HepG2 (cell line): ENCODE measurements around the gene NCR1. TPM values are rescaled to one million over a fixed set of nuclear protein-coding genes. Genes with fewer than 3 reads are reported as not detected.
"Not testable (repeated sequence)": the region's sequence is repeated elsewhere in the genome, so short reads cannot be mapped to it uniquely, and the experiment has no call there.

Source experiments
- ATAC-seq: fragments of 200-7000 bp; cut with Tn5 transposase; 3 replicates; pipeline ENCODE4 v1.9.1; 2020; ENCODE audit warnings: mild to moderate bottlenecking, moderate library complexity
- BruUV-seq: library from RNA; stranded (reverse); fragments of 400-500 nt; replicated peaks from 2 replicates; lab custom pipeline; 2021; lab: Mats Ljungman, UMichigan
- CTCF ChIA-PET: fragments of 300-600 bp; formaldehyde crosslinking; extraction: SDS; loops from one replicate; lab custom pipeline; 2021; ENCODE audit warnings: low total read pairs, inconsistent platforms, low intra/inter-chr PET ratio; lab: Yijun Ruan, JAX
- POLR2A ChIA-PET: fragments of 350-600 bp; sonication (Branson Sonifier 250); formaldehyde crosslinking; loops from one replicate; lab custom pipeline; 2020; ENCODE audit warnings: antibody characterized with exemption, inconsistent platforms; lab: Yijun Ruan, JAX
- DNase-seq: peaks from one replicate; pipeline ENCODE4 v3.0.0-alpha.2; 2015; ENCODE audit warnings: low spot score
- FAIRE-seq: peaks from 3 replicates; lab custom pipeline; 2011; peaks lifted over from hg19 to GRCh38; lab: Jason Lieb, UNC
- H2AFZ ChIP-seq: one replicate; pipeline ENCODE4 v1.6.1; 2011; ENCODE audit warnings: low read length, inconsistent platforms
- H3K27ac ChIP-seq: fragments of 300-600 bp; 3 replicates; pipeline ENCODE4 v1.8.0; 2011; ENCODE audit warnings: mixed run types, mild to moderate bottlenecking, mixed read lengths, low read length, inconsistent platforms; ENCODE audit not compliant: insufficient read depth; ENCODE audit errors: extremely low read length
- H3K27me3 ChIP-seq, 2 experiments: fragments of 200-600 bp in 1 of 2; 2 replicates in 1 of 2; 3 replicates in 1 of 2; pipeline versions ENCODE4 v1.6.0 to v1.8.0; 2011; ENCODE audit warnings: low read length in 2 of 2, mild to moderate bottlenecking in 2 of 2, moderate library complexity in 2 of 2, inconsistent platforms in 1 of 2; ENCODE audit not compliant: insufficient read depth in 2 of 2, control insufficient read depth in 1 of 2
- H3K36me3 ChIP-seq, 2 experiments: fragments of 200-600 bp in 1 of 2; replicated peaks in 1 of 2; 2 replicates in 1 of 2; 3 replicates in 1 of 2; pipeline versions ENCODE4 v1.5.1 to v1.8.0; 2011; ENCODE audit warnings: low read length in 2 of 2, inconsistent platforms in 1 of 2; ENCODE audit not compliant: insufficient read depth in 2 of 2, control insufficient read depth in 1 of 2
- H3K4me1 ChIP-seq: 2 replicates; pipeline ENCODE4 v1.5.1; 2012; ENCODE audit warnings: low read length, inconsistent platforms; ENCODE audit not compliant: insufficient read depth
- H3K4me2 ChIP-seq: 2 replicates; pipeline ENCODE4 v1.6.0; 2011; ENCODE audit warnings: low read depth, low read length, inconsistent platforms
- H3K4me3 ChIP-seq, 3 experiments: fragments of 200-600 bp in 1 of 3; sonication (generic), shearing (Covaris generic) in 1 of 3; replicated peaks in 1 of 3; 2 replicates each; pipeline ENCODE4 v1.5.1; 2011 to 2016; ENCODE audit warnings: low read length in 3 of 3, inconsistent platforms in 2 of 3, low read depth in 2 of 3, mild to moderate bottlenecking in 2 of 3, control low read depth in 1 of 3, mixed read lengths in 1 of 3; ENCODE audit not compliant: insufficient read depth in 1 of 3
- H3K79me2 ChIP-seq: one replicate; pipeline ENCODE4 v1.6.1; 2011; ENCODE audit warnings: low read length, inconsistent platforms; ENCODE audit not compliant: insufficient read depth
- H3K9ac ChIP-seq: 2 replicates; pipeline ENCODE4 v1.6.0; 2011; ENCODE audit warnings: mild to moderate bottlenecking, low read depth, low read length, inconsistent platforms; ENCODE audit not compliant: insufficient read depth
- H3K9me3 ChIP-seq: 2 replicates; pipeline ENCODE4 v1.5.1; 2012; ENCODE audit warnings: mild to moderate bottlenecking, low read length
- H4K20me1 ChIP-seq: 2 replicates; pipeline ENCODE4 v1.6.0; 2011; ENCODE audit warnings: inconsistent platforms, mild to moderate bottlenecking, low read length, moderate library complexity; ENCODE audit not compliant: insufficient read depth
- ZNF292 ChIP-seq: sonication (generic); formaldehyde crosslinking; IDR thresholded peaks from 2 replicates; pipeline ENCODE4 v1.8.1; 2022; ENCODE audit warnings: mild to moderate bottlenecking, low read depth, missing genetic modification reagents, borderline replicate concordance
- WGBS: methylation state at CpG from one replicate; pipeline ENCODE4 v1.1.6; 2017; ENCODE audit warnings: low lambda C conversion rate; 5-methylcytosine and 5-hydroxymethylcytosine counted together
- in situ Hi-C: cut with HindIII; loops from 2 replicates; pipeline ENCODE4 v1.10.0; 2017; ENCODE audit warnings: low pct_unique_long_range_greater_than_20kb; ENCODE audit not compliant: extremely low pct_ligation_motif_present
- intact Hi-C: fragments of 100-400 bp; cut with micrococcal nuclease; formaldehyde crosslinking; loops from one replicate; pipeline ENCODE4 v1.10.0; 2022; ENCODE audit not compliant: unreplicated experiment
- polyA plus RNA-seq, 8 experiments: library from polyadenylated mRNA; depleted of rRNA in 3 of 8; stranded (reverse) in 7 of 8; unstranded in 1 of 8; fragments of >200 nt; fragmentation: Illumina TruSeq in 4 of 8; extraction: Trizol in 4 of 8; gene quantifications; 2 replicates each; pipeline versions ENCODE4 v1.2.1 to v1.2.3, GENCODE V29; 2011 to 2016; ENCODE audit warnings: low read depth in 4 of 8, missing spikeins in 1 of 8, mixed read lengths in 1 of 8; ENCODE audit not compliant: insufficient read depth in 1 of 8
- total RNA-seq, 5 experiments: library from RNA; depleted of rRNA; stranded (reverse); fragments of >200 nt; fragmentation: Illumina TruSeq; extraction: Trizol; gene quantifications; 2 replicates each; pipeline ENCODE4 v1.2.3, GENCODE V29; 2016; ENCODE audit warnings: low read depth in 1 of 5
- TF ChIP-seq, protein P1 (sequence below): fragments of 450-650 bp; IDR thresholded peaks from 2 replicates; pipeline ENCODE4 v1.6.1; 2016

The NCR1 gene
- total and polyA plus RNA-seq, 2 of the 13 experiments (the other 11 are each of a cell fraction or from before 2014, with no cell fraction given): not detected

DNA sequence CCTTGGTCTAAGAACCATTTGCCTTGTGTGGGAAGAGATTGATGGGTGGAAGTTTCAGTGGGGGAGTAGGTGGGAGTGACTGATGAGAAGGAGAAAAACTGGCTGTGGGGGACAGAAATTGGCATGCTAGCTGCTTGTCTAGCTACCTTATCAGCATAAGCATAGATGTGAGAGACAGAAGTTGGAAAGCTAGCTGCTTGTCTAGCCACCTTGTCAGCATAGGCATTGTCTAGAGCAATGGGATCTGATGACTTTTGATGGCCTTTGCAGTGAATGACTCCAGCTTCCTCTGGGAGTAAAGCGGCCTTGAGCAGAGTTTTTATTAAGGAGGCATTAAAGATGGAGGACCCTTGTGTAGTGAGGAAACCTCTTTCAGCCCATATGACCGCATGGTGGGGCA lies 9.9 kb upstream of the NCR1 start (continued):
- TF ChIP-seq ZNF292: no peak

GRCh38 chr19:54898685-54899084 lies 7.3 kb upstream of the NCR1 start:
- in situ Hi-C loops, H2AFZ ChIP-seq, H3K27me3 ChIP-seq, POLR2A ChIA-PET, H3K9me3 ChIP-seq, H3K79me2 ChIP-seq, H3K9ac ChIP-seq, H3K4me2 ChIP-seq, ATAC-seq, H3K36me3 ChIP-seq, CTCF ChIA-PET, DNase-seq, FAIRE-seq, BruUV-seq, H3K27ac ChIP-seq, H3K4me3 ChIP-seq, H3K4me1 ChIP-seq, intact Hi-C loops, H4K20me1 ChIP-seq: not testable (repeated sequence)
- 23% methylated on average over 7 of the region's 7 CpGs for WGBS

GRCh38 chr19:54899646-54900045 lies 6.3 kb upstream of the NCR1 start:
- POLR2A ChIA-PET, FAIRE-seq, in situ Hi-C loops, H3K4me2 ChIP-seq, H2AFZ ChIP-seq, H3K9ac ChIP-seq, H3K79me2 ChIP-seq, H3K9me3 ChIP-seq, intact Hi-C loops, H3K4me3 ChIP-seq, DNase-seq, H3K27me3 ChIP-seq, ATAC-seq, H4K20me1 ChIP-seq, CTCF ChIA-PET, BruUV-seq, H3K36me3 ChIP-seq, H3K27ac ChIP-seq, H3K4me1 ChIP-seq: not testable (repeated sequence)
- TF ChIP-seq, protein P1, sequence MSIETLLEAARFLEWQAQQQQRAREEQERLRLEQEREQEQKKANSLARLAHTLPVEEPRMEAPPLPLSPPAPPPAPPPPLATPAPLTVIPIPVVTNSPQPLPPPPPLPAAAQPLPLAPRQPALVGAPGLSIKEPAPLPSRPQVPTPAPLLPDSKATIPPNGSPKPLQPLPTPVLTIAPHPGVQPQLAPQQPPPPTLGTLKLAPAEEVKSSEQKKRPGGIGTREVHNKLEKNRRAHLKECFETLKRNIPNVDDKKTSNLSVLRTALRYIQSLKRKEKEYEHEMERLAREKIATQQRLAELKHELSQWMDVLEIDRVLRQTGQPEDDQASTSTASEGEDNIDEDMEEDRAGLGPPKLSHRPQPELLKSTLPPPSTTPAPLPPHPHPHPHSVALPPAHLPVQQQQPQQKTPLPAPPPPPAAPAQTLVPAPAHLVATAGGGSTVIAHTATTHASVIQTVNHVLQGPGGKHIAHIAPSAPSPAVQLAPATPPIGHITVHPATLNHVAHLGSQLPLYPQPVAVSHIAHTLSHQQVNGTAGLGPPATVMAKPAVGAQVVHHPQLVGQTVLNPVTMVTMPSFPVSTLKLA: peak; percentile 30; the same call in 1 of the 2 replicates
- WGBS: 52% methylated on average over 9 of the region's 9 CpGs
